Germinal center (tissue), 1 donor: Measurements from ENCODE around the gene BRINP3.
"Not testable (repeated sequence)": the region's sequence is repeated elsewhere in the genome, so short reads cannot be mapped to it uniquely, and the experiment has no call there.

Experiments
- DNase-seq: peaks from one replicate; pipeline ENCODE4 v3.0.0; 2012; ENCODE audit warnings: mixed read lengths, low spot score

BRINP3 gene

GRCh38 chr1:190179817-190180216 is 297.8 kb downstream of the BRINP3 start:
- no peak for DNase-seq

- DNase-seq: no peak
Measured at GRCh38 chr1:190178827-190179226, 298.8 kb downstream of the BRINP3 start.

GRCh38 chr1:190177555-190177954 is 300.1 kb downstream of the BRINP3 start:
- no peak for DNase-seq

GRCh38 chr1:190176776-190177175 is 300.9 kb downstream of the BRINP3 start:
- no peak for DNase-seq

- no peak for DNase-seq
Measured at GRCh38 chr1:190175320-190175719, 302.3 kb downstream of the BRINP3 start.

- no peak for DNase-seq
Measured at GRCh38 chr1:190172651-190173430, 304.8 kb downstream of the BRINP3 start.

GRCh38 chr1:190170321-190170720 is 307.3 kb downstream of the BRINP3 start:
- DNase-seq: no peak

DNA sequence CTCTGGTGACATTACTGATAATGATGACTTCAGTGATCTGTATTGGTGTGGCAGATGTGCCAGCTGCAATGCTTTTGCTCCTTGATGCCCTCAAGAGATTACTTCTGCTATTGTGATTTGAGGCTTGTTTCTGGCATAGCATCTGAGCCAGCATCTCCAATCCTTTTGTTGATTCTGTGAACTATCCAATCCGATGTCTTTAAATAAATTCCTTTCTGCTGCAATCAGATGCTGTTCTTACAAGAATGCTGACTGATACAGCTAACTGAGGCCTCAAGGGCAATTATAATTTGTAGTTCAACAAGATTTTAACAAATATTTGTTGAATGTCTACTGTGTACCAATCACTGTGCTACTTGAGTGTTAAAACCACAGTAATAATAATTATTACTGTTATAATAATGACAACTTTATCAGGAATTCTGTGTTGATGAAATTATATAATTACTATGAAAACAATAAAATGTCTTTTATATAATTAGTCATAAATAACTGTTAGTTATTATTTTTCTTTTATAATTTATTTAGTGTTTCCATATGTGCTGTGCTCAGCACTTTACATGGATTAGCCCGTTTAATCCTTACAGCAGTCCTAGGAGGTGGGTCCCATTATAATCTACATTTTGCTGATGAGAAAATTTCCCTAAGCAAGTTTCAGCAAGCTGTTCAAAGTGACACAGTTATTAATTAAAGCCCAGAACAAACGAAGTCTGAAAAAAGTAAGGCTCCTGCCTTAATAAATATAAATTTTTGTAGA is 308.2 kb downstream of the BRINP3 start:
- DNase-seq: no peak

GRCh38 chr1:190168893-190169280 is 308.8 kb downstream of the BRINP3 start:
- DNase-seq: no peak

GRCh38 chr1:190168116-190168892 is 309.4 kb downstream of the BRINP3 start:
- no peak for DNase-seq

- no peak for DNase-seq
Measured at GRCh38 chr1:190159146-190159545, 318.5 kb downstream of the BRINP3 start.

- DNase-seq: no peak
Measured at GRCh38 chr1:190154744-190155143, 322.9 kb downstream of the BRINP3 start.

GRCh38 chr1:190147616-190148015 is 330.0 kb downstream of the BRINP3 start:
- DNase-seq: no peak

- no peak for DNase-seq
Measured at GRCh38 chr1:190144650-190145049, 333.0 kb downstream of the BRINP3 start.

DNA sequence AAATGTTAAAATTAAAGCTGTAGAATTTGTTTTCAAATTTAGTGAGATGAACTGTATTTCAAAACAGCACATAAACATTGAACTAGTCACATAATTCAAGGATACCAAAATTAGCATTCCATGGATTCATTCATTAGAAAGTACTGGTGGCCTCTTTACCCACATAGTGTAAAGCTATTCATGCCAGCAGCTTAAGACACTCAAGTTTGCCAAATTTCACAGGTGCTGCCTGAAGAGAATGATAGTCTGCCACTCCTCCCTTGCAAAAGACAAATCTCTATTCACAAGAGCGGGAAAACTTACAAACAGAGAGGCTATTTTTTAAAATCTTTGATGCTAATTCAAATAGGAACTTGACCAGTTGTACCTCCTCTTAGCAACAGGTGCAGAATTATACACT is 337.0 kb downstream of the BRINP3 start:
- no peak for DNase-seq

DNA sequence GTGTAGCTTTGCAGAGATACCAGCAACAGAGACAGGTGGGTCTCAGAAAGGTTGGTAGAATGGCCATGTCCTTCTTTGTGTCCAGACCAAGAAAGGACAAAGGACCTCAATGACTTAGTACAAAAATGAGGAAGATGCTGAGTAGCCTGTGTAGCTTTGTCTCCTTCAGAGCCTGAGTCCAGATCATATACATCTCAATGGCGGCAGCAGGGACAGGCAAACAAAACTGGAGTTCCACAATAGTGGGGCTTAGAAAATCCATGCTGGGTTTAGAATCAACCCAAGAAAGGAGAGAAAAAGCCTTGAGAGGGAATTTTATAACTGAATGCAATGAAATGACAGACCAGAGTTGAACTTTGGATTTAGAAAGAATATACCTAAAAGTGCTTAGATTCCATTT is 339.0 kb downstream of the BRINP3 start:
- no peak for DNase-seq

DNA sequence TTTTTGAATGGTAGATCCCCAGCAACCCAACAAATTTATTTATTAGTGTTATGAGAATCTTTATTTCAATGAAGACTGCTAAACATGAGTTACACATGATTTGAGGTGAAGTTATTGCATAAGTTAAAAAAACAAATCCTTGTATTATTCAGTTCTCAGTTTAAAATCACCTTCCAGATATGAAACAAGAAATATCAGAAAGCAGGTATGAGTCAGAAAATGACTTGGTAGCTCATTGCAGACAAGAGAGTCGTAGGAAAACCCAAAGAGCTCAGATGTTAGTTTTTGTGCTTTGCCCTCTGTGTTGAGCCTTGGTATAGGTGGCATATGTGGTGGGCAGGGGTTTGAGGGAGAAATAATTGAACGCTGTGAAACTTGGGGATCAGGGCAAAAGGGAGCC is 339.4 kb downstream of the BRINP3 start:
- no peak for DNase-seq

DNA sequence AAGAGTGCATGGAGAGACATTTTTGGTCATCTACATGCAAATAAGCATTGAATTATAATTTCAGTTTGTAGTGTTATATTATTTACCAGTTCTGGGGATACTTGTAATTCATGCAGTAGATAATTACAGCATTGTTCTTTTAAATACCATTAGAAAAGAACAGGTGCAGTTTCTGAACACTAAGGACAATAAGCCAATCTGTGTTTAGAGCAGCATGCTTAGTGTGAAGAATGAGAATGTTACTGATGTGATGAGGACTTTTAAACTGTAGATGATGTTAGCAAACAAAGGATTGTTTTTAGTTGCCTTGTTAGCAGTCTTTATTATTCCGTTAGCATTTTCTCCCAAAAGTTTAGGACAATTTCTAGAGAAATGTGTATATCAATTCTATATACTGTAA is 348.3 kb downstream of the BRINP3 start:
- no peak for DNase-seq

DNA sequence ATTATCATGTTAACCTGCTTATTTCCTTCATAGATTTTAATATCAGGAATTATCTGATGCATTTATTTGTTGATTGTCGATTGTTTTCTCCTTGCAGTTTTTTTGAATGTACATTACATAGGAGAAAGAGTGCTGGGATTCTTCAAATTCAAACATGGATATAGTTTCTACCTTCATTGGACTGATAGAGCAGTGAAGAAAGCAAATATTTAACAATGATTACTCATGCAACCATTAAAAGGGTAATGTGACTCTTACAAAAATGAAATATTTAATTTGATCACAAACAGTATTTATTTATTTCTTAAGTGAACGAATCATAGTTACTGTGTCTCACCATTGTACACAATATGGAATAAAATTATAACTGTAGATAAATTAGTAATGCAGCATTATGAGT is 350.9 kb downstream of the BRINP3 start:
- DNase-seq: no peak

- DNase-seq: no peak
Measured at GRCh38 chr1:190124068-190124467, 353.6 kb downstream of the BRINP3 start.

GRCh38 chr1:190120564-190120963 is 357.1 kb downstream of the BRINP3 start:
- DNase-seq: not testable (repeated sequence)

DNA sequence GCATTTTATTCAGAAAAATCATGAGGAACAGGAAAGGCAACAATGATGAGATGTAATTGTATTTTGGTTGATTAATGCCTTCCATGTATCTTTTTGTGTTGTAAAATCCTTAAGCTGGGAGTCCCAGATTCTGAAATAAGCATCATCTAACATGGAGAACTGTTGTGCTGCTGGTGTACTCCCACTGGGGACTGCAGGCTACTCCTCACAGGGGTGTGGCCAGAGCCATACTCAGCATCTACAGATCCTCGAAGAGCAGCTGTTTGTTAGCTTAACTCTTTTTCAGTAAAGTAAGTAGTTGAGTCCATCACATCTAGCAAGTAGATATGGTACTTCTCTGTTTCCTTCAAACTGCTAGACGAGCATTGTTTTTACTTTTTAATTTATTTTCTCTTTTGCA is 358.0 kb downstream of the BRINP3 start:
- DNase-seq: no peak

- no peak for DNase-seq
Measured at GRCh38 chr1:190116921-190117320, 360.7 kb downstream of the BRINP3 start.
